Right lobe of liver (tissue), 6 donors: Measurements from ENCODE around the gene TNIP1. TPM values are rescaled to one million over a fixed set of nuclear protein-coding genes. Genes with fewer than 3 reads are reported as not detected.

Experiments used
- ATAC-seq, 4 donors: fragments of 200-7000 bp; cut with Tn5 transposase; one replicate each; pipeline ENCODE4 v1.9.1; 2020; ENCODE audit warnings: mild to moderate bottlenecking in 4 of 4, moderate library complexity in 4 of 4
- DNase-seq, 3 donors: peaks; one replicate each; pipeline ENCODE4 v3.0.0-alpha.2; 2020
- H3K27ac ChIP-seq, 3 donors: fragments of 200-600 bp; one replicate each; pipeline ENCODE4 v1.8.0; 2022
- H3K27me3 ChIP-seq, 2 donors: fragments of 200-600 bp; one replicate each; pipeline ENCODE4 v1.8.0; 2022
- H3K36me3 ChIP-seq, 4 donors: fragments of 200-600 bp; sonication (generic) in 1 of 4; one replicate each; pipeline versions ENCODE4 v1.5.1 to v1.8.0; 2017 to 2022; ENCODE audit warnings: control low read depth in 1 of 4
- H3K4me1 ChIP-seq, 4 donors: fragments of 200-600 bp; sonication (generic) in 1 of 4; one replicate each; pipeline versions ENCODE4 v1.5.1 to v1.8.0; 2017 to 2022; ENCODE audit warnings: control low read depth in 1 of 4
- H3K4me3 ChIP-seq, 3 donors: fragments of 200-600 bp; one replicate each; pipeline ENCODE4 v1.8.0; 2022
- H3K9me3 ChIP-seq, 4 donors: fragments of 200-600 bp; sonication (generic) in 1 of 4; one replicate each; pipeline versions ENCODE4 v1.5.1 to v1.8.0; 2017 to 2022; ENCODE audit warnings: control low read depth in 1 of 4
- CTCF ChIP-seq, 4 donors: fragments of 200-600 bp in 3 of 4; fragments of 450-650 bp in 1 of 4; IDR thresholded peaks; one replicate each; pipeline versions ENCODE4 v1.5.1 to v1.8.0; 2016 to 2022; ENCODE audit warnings: antibody characterized with exemption in 4 of 4, mild to moderate bottlenecking in 2 of 4
- POLR2A ChIP-seq: fragments of 450-650 bp; IDR thresholded peaks from one replicate; pipeline ENCODE4 v1.6.1; 2017; ENCODE audit warnings: antibody characterized with exemption, mild to moderate bottlenecking
- WGBS: methylation state at CpG from one replicate; pipeline ENCODE4 v1.1.6; 2018; ENCODE audit warnings: low coverage, low lambda C conversion rate; ENCODE audit not compliant: insufficient coverage; ENCODE audit errors: missing lambda C conversion rate; 5-methylcytosine and 5-hydroxymethylcytosine counted together
- intact Hi-C, 2 donors: fragments of 100-400 bp; cut with DNase I; formaldehyde crosslinking; loops; one replicate each; pipeline versions ENCODE4 v1.11.2 to v1.14.1; 2022
- total RNA-seq, 6 experiments: library from RNA; depleted of rRNA in 2 of 6; stranded (reverse); fragments of >200 nt in 2 of 6; fragmentation: NEBNext Ultra II Directional in 3 of 6; extraction: Animal tissue kit (Norgen Biotek cat#: 25700) in 3 of 6; gene quantifications; one replicate each; pipeline versions ENCODE4 v1.1.0 to v1.2.4, GENCODE V29; 2016 to 2023
- donor health status: DM: no; HTN: yes; CAD: no.
- donor health status: DM: no; HTN: no; CAD: no.
- donor health status: DM: no; HTN: no; CAD: no.
- donor health status: DM: no; HTN: yes; CAD: no.
- donor health status: DM: no; HTN: yes; CAD: no.

The TNIP1 gene
- total RNA-seq, 6 experiments from 2014 or later = 70.1 to 155 (median 79.1) TPM

GRCh38 chr5:151095341-151096000 lies 14.6 kb upstream of the TNIP1 start:
- H3K27ac ChIP-seq = peak overlapping the region; percentile 48 to 83 (median 67)
- no peaks in the 10 kb centered on the region for H3K9me3 ChIP-seq
- H3K36me3 ChIP-seq = no peaks in the 10 kb centered on the region
- ATAC-seq (peak; percentile 3 to 26 (median 6)), DNase-seq (no peak)
- 24% methylated on average over 3 of the region's 5 CpGs for WGBS
- H3K4me1 ChIP-seq = peaks cover 0 to 79% (median 32%) of the 10 kb centered on the region in 4 donors
- H3K27me3 ChIP-seq = no peaks in the 10 kb centered on the region
- intact Hi-C loops = no loop called here
- TF ChIP-seq CTCF (IDR thresholded peaks at IDR 0.05) = no peak
- TF ChIP-seq POLR2A = no peak
- H3K4me3 ChIP-seq = no peak overlapping the region

- intact Hi-C loops = no loop called here
- no peaks in the 10 kb centered on the region for H3K27me3 ChIP-seq
- H3K4me1 ChIP-seq = peaks cover 0 to 73% (median 28%) of the 10 kb centered on the region in 4 donors
- no peak overlapping the region for H3K4me3 ChIP-seq
- no peaks in the 10 kb centered on the region for H3K9me3 ChIP-seq
- no peaks in the 10 kb centered on the region for H3K36me3 ChIP-seq
- no peak for DNase-seq
- ATAC-seq = peak; percentile 2 to 25 (median 7)
- H3K27ac ChIP-seq = peak overlapping the region; percentile 48 to 83 (median 67)
- TF ChIP-seq CTCF (IDR thresholded peaks at IDR 0.05) = no peak
- no peak for TF ChIP-seq POLR2A
- WGBS = 54% methylated on average over 8 of the region's 8 CpGs
Observed at GRCh38 chr5:151094852-151095245, 14.0 kb upstream of the TNIP1 start.

GRCh38 chr5:151094030-151094851 lies 13.4 kb upstream of the TNIP1 start:
- H3K4me3 ChIP-seq = no peak overlapping the region

GRCh38 chr5:151093476-151093889 lies 12.6 kb upstream of the TNIP1 start:
- no peaks in the 10 kb centered on the region for H3K27me3 ChIP-seq
- H3K27ac ChIP-seq = peak overlapping the region; percentile 48 to 83 (median 67)
- H3K36me3 ChIP-seq = no peaks in the 10 kb centered on the region
- WGBS = 15% methylated on average over 2 of the region's 2 CpGs
- no peak overlapping the region for H3K4me3 ChIP-seq
- intact Hi-C loops = no loop called here
- DNase-seq (no peak), ATAC-seq (peak; percentile 10 to 43 (median 16))
- H3K9me3 ChIP-seq = no peaks in the 10 kb centered on the region
- peaks cover 0 to 59% (median 26%) of the 10 kb centered on the region in 4 donors for H3K4me1 ChIP-seq
- no peak for TF ChIP-seq CTCF (IDR thresholded peaks at IDR 0.05)

More at GRCh38 chr5:151094030-151094851, 13.4 kb upstream of the TNIP1 start:
- peak in 2 of 3 donors; percentile 66 to 73 for DNase-seq
- WGBS = 31% methylated on average over 11 of the region's 12 CpGs
- Histone ChIP-seq H3K4me1 (peaks cover 0 to 67% (median 26%) of the 10 kb centered on the region in 4 donors), H3K27ac (peak overlapping the region; percentile 48 to 83 (median 67)), H3K36me3 (no peaks in the 10 kb centered on the region), H3K27me3 (no peaks in the 10 kb centered on the region), H3K9me3 (no peaks in the 10 kb centered on the region)
- intact Hi-C loops = no loop called here
- ATAC-seq = peak; percentile 7 to 69 (median 36)
- TF ChIP-seq CTCF (IDR thresholded peaks at IDR 0.05) = no peak
- no peak for TF ChIP-seq POLR2A
